Heart left ventricle (tissue), 16 donors: ENCODE data around the gene RNASE12. TPM values are rescaled to one million over a fixed set of nuclear protein-coding genes. Genes with fewer than 3 reads are reported as not detected.
A peak's percentile ranks its signal among the peaks of the same experiment; 100 is the strongest.

ENCODE experiments used
- ATAC-seq, 4 donors: fragments of 200-7000 bp; cut with Tn5 transposase; one replicate each; pipeline ENCODE4 v1.9.1; 2020 to 2022; ENCODE audit warnings: moderate library complexity in 4 of 4, mild to moderate bottlenecking in 3 of 4, moderate number of reproducible peaks in 1 of 4
- DNase-seq, 5 donors: peaks; one replicate each; pipeline ENCODE4 v3.0.0-alpha.2; 2020
- H3K27ac ChIP-seq, 12 donors: fragments of 200-600 bp; sonication (generic) in 4 of 12; one replicate each; pipeline versions ENCODE4 v1.5.0 to v1.8.0; 2016 to 2022; ENCODE audit warnings: mild to moderate bottlenecking in 2 of 12
- H3K27me3 ChIP-seq, 9 donors: fragments of 200-600 bp; sonication (generic) in 2 of 9; one replicate each; pipeline versions ENCODE4 v1.5.1 to v1.8.0; 2016 to 2022; ENCODE audit warnings: mild to moderate bottlenecking in 3 of 9
- H3K36me3 ChIP-seq, 9 donors: fragments of 200-600 bp; sonication (generic) in 2 of 9; one replicate each; pipeline versions ENCODE4 v1.5.0 to v1.8.0; 2018 to 2022; ENCODE audit warnings: mild to moderate bottlenecking in 2 of 9
- H3K4me1 ChIP-seq, 12 donors: fragments of 200-600 bp; sonication (generic) in 4 of 12; one replicate each; pipeline versions ENCODE4 v1.5.0 to v1.8.0; 2016 to 2022; ENCODE audit warnings: mild to moderate bottlenecking in 3 of 12
- H3K4me3 ChIP-seq, 12 donors: fragments of 200-600 bp; sonication (generic) in 4 of 12; one replicate each; pipeline versions ENCODE4 v1.5.0 to v1.8.0; 2017 to 2022; ENCODE audit warnings: mild to moderate bottlenecking in 9 of 12, moderate library complexity in 4 of 12
- H3K9me3 ChIP-seq, 12 donors: fragments of 200-600 bp; sonication (generic) in 4 of 12; one replicate each; pipeline versions ENCODE4 v1.5.0 to v1.8.0; 2016 to 2022; ENCODE audit warnings: mild to moderate bottlenecking in 1 of 12
- POLR2A ChIP-seq, 2 donors: fragments of 450-650 bp; IDR thresholded peaks; one replicate each; pipeline ENCODE4 v1.6.1; 2017; ENCODE audit warnings: antibody characterized with exemption in 2 of 2, mild to moderate bottlenecking in 2 of 2, moderate library complexity in 2 of 2
- WGBS, 4 donors: extraction: QIAGEN DNeasy Blood & Tissue Kit in 2 of 4; methylation state at CpG; one replicate each; pipeline versions ENCODE4 v1.1.5 to v1.1.7; 2013 to 2018; 5-methylcytosine and 5-hydroxymethylcytosine counted together
- intact Hi-C, 10 donors: fragments of 100-400 bp; cut with DNase I; formaldehyde crosslinking; loops; one replicate each; pipeline versions ENCODE4 v1.11.1 to v1.14.2; 2022
- long read RNA-seq, 3 donors: library from polyadenylated mRNA; unstranded; transcript quantifications; one replicate each; pipeline ENCODE4 v2.0.0, GENCODE V29; 2020 to 2021
- polyA plus RNA-seq, 2 donors: library from polyadenylated mRNA; stranded (reverse); fragments of 200-250 nt; gene quantifications; one replicate each; pipeline ENCODE4 v1.2.3, GENCODE V29; 2013
- total RNA-seq, 9 donors: library from RNA; depleted of rRNA in 2 of 9; stranded (reverse); fragments of >200 nt in 2 of 9; fragmentation: NEBNext Ultra II Directional in 3 of 9; extraction: Animal tissue kit (Norgen Biotek cat#: 25700) in 3 of 9; gene quantifications; one replicate each; pipeline versions ENCODE4 v1.1.0 to v1.2.4, GENCODE V29; 2016 to 2023
- TF ChIP-seq, protein P1 (sequence below), 12 donors: fragments of 200-600 bp; sonication (generic) in 4 of 12; IDR thresholded peaks; one replicate each; pipeline versions ENCODE4 v1.5.0 to v1.8.0; 2018 to 2022; ENCODE audit warnings: antibody characterized with exemption in 12 of 12, mild to moderate bottlenecking in 5 of 12
- donor health status: ischemic (EF 13 %, LVEDD 7.1; RV severe dilation, severe dysfunction).
- donor health status: healthy with polysubstance abuse.
- donor health status: DM: no; HTN: yes; CAD: no.
- donor health status: DM: no; HTN: no; CAD: no.
- donor health status: ischemic (EF 25% LVEDD 6.9; RV normal size, moderate dysfunction).
- donor health status: ischemic (EF 25% LVEDD 5.7; RV mildly dilated, moderate dysfunction).
- donor health status: healthy.
- donor health status: DM: yes; HTN: yes; CAD: no.
- donor health status: ischemic (EF 35%, LVEDD 5.7; RV mildly dilated, moderate dysfunction).
- donor health status: nonischemic (EF 11% LVEDD 7.7; RV severe dilation, severe dysfunction).
- donor health status: DM: yes; HTN: yes; CAD: no.
- donor health status: PGD.
- donor health status: ischemic (EF 29% LVEDD 5.4; RV normal size, mild dysfunction).
- donor health status: nonischemic (EF 23%, LVEDD 6.1; RV moderate dilation, normal function).

Gene RNASE12, protein sequence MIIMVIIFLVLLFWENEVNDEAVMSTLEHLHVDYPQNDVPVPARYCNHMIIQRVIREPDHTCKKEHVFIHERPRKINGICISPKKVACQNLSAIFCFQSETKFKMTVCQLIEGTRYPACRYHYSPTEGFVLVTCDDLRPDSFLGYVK
- total RNA-seq (not detected), polyA plus RNA-seq (not detected)
- long read RNA-seq, donor 1, result 0 reads
- long read RNA-seq, donor 2, result 0 reads
- long read RNA-seq, donor 3, result 0 reads

DNA sequence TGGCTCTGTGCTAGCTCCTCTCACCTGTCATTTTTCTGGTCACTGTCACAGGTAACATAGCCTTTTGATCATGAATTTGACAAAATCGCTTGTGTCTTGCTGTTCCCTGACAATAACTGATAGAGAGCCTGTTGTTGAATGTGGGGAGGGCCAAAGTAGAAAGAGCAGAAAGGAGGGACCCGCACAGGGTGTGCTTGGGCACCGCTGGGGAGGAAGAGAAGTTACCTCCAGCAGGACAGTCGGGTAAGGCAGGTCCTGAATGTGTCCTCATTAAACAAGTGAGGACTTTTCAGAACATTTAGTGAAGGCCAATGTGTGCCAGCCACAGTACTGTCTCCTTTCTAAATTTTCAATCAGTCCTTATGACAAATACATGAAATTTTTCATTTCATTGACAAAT lies at the start of gene RNASE12:
RNASE12 (minus strand) TSS at position 142 of the 400 bp plus-strand sequence. CDS start 653 bp downstream, outside the sequence.
- 81 to 87% (median 84%) methylated on average over 4 of the region's 4 CpGs for WGBS, 4 donors
- no peak within 1 kb of the TSS for H3K4me3 ChIP-seq
- TF ChIP-seq POLR2A (IDR thresholded peaks at IDR 0.05), result no peak

DNA sequence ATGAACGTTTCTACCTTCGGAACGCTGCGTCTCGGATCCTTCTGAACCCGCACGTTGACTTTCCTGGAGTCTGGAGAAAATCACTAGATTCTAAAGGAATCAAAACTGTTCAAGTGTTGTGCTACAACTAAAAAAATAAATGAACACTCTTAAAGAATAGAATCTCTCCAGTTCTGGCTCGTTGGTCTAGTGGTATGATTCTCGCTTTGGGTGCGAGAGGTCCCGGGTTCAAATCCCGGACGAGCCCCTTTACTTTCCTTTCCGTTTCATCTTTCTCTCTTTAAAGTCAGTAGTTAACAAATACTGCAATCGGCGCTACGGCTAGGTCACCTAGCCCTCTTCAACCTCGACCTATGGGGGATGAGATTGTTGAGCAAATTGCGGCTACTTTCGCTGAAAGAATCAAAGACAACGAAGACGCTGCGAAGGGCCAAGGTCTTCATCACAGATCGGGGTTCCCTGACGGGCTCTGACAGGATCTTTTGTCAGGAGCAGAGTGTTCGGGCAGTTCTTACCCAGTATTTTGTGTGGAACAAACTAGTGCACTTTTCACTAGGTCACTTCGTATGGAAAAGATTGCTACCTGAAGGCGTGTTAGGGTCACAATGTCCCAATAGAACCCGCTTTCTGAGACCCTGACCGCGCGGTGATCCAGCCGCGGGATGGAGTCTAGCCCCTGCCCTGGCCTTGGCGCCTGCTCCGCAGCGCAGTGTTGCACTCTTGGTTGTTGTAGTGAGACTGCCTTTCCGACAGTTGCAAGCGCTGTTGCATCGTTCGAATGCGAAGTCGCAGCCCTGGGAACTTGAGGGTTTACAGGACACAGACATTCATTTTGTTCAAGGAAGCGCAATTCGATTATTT lies 41.9 kb upstream of the RNASE12 start:
- intact Hi-C loops, result loop anchor here in 3 of 10 donors (5.0 kb wide), 1 partner anchor 49 kb away; the partner anchor contains the start of gene RNASE4 (in 3 of the 3)
- Histone ChIP-seq H3K36me3 (no peaks in the 10 kb centered on the region), H3K4me3 (peak overlapping the region in 10 of 12 donors; percentile 1 to 48 (median 37)), H3K4me1 (peaks cover 0 to 34% (median 16%) of the 10 kb centered on the region in 12 donors), H3K9me3 (no peaks in the 10 kb centered on the region), H3K27ac (no peak overlapping the region), H3K27me3 (peaks cover 0 to 68% (median 15%) of the 10 kb centered on the region in 9 donors)
- ATAC-seq (peak; percentile 26 to 83 (median 68)), DNase-seq (no peak)
- TF ChIP-seq, protein P1, sequence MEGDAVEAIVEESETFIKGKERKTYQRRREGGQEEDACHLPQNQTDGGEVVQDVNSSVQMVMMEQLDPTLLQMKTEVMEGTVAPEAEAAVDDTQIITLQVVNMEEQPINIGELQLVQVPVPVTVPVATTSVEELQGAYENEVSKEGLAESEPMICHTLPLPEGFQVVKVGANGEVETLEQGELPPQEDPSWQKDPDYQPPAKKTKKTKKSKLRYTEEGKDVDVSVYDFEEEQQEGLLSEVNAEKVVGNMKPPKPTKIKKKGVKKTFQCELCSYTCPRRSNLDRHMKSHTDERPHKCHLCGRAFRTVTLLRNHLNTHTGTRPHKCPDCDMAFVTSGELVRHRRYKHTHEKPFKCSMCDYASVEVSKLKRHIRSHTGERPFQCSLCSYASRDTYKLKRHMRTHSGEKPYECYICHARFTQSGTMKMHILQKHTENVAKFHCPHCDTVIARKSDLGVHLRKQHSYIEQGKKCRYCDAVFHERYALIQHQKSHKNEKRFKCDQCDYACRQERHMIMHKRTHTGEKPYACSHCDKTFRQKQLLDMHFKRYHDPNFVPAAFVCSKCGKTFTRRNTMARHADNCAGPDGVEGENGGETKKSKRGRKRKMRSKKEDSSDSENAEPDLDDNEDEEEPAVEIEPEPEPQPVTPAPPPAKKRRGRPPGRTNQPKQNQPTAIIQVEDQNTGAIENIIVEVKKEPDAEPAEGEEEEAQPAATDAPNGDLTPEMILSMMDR (IDR thresholded peaks at IDR 0.05), result no peak
- TF ChIP-seq POLR2A (IDR thresholded peaks at IDR 0.05), result no peak
- 2 to 6% (median 3%) methylated on average over 39 to 45 of the region's 45 CpGs for WGBS, 4 donors

More for the DNA sequence above, at the start of gene RNASE12:
- no peak for DNase-seq
- intact Hi-C loops, result no loop called here
- no peaks in the 10 kb centered on the region for H3K36me3 ChIP-seq
- no peak for ATAC-seq
- H3K4me1 ChIP-seq, result no peaks in the 10 kb centered on the region
- no peak within 1 kb of the TSS for H3K27ac ChIP-seq
- peaks cover 0 to 13% (median 0%) of the 10 kb centered on the region in 9 donors for H3K27me3 ChIP-seq
- no peaks in the 10 kb centered on the region for H3K9me3 ChIP-seq

- H3K36me3 ChIP-seq, result no peaks in the 10 kb centered on the region
- ATAC-seq (peak in 2 of 4 donors; percentile 6 to 16), DNase-seq (no peak)
- H3K4me1 ChIP-seq, result peaks cover 0 to 34% (median 16%) of the 10 kb centered on the region in 12 donors
- TF ChIP-seq POLR2A (IDR thresholded peaks at IDR 0.05), result no peak
- TF ChIP-seq, protein P1 (IDR thresholded peaks at IDR 0.05), result no peak
- H3K27ac ChIP-seq, result no peak overlapping the region
- peaks cover 0 to 68% (median 15%) of the 10 kb centered on the region in 9 donors for H3K27me3 ChIP-seq
- no peaks in the 10 kb centered on the region for H3K9me3 ChIP-seq
- peak overlapping the region in 10 of 12 donors; percentile 1 to 48 (median 37) for H3K4me3 ChIP-seq
- 1 to 3% (median 2%) methylated on average over 18 to 19 of the region's 19 CpGs for WGBS, 4 donors
- intact Hi-C loops, result loop anchor here in 3 of 10 donors (5.0 kb wide), 1 partner anchor 50 kb away; the partner anchor contains the start of gene RNASE4 (in 3 of the 3)
These were observed 41.3 kb upstream of the RNASE12 start for GRCh38 chr14:20632448-20632830.

- DNase-seq, result peak; percentile 56 to 83 (median 70)
- TF ChIP-seq POLR2A (IDR thresholded peaks at IDR 0.05), result no peak
- TF ChIP-seq, protein P1 (IDR thresholded peaks at IDR 0.05), result no peak
- peaks cover 0 to 68% (median 13%) of the 10 kb centered on the region in 9 donors for H3K27me3 ChIP-seq
- peaks cover 0 to 34% (median 16%) of the 10 kb centered on the region in 12 donors for H3K4me1 ChIP-seq
- peak; percentile 63 to 87 (median 79) for ATAC-seq
- H3K9me3 ChIP-seq, result no peaks in the 10 kb centered on the region
- peak overlapping the region in 10 of 12 donors; percentile 1 to 48 (median 37) for H3K4me3 ChIP-seq
- WGBS, 4 donors, result 1% methylated on average over 12 to 18 of the region's 18 CpGs
- H3K27ac ChIP-seq, result no peak overlapping the region
- no peaks in the 10 kb centered on the region for H3K36me3 ChIP-seq
- intact Hi-C loops, result loop anchor here in 3 of 10 donors (5.0 kb wide), 1 partner anchor 50 kb away; the partner anchor contains the start of gene RNASE4 (in 3 of the 3)
These were observed 40.8 kb upstream of the RNASE12 start for GRCh38 chr14:20631880-20632389.
